Measurements from ENCODE around the gene TMEM242.
"Not testable (repeated sequence)": the region's sequence is repeated elsewhere in the genome, so short reads cannot be mapped to it uniquely, and the experiment has no call there.

The TMEM242 gene

GRCh38 chr6:157323966-157324300 lies 614 bp upstream of the TMEM242 start:
- peak; percentile 67 for DNase-seq (ENCODE audit: low spot score)

- DNase-seq (ENCODE audit: low spot score): no peak
Measured at GRCh38 chr6:157322792-157323254, 496 bp downstream of the TMEM242 start.

DNA sequence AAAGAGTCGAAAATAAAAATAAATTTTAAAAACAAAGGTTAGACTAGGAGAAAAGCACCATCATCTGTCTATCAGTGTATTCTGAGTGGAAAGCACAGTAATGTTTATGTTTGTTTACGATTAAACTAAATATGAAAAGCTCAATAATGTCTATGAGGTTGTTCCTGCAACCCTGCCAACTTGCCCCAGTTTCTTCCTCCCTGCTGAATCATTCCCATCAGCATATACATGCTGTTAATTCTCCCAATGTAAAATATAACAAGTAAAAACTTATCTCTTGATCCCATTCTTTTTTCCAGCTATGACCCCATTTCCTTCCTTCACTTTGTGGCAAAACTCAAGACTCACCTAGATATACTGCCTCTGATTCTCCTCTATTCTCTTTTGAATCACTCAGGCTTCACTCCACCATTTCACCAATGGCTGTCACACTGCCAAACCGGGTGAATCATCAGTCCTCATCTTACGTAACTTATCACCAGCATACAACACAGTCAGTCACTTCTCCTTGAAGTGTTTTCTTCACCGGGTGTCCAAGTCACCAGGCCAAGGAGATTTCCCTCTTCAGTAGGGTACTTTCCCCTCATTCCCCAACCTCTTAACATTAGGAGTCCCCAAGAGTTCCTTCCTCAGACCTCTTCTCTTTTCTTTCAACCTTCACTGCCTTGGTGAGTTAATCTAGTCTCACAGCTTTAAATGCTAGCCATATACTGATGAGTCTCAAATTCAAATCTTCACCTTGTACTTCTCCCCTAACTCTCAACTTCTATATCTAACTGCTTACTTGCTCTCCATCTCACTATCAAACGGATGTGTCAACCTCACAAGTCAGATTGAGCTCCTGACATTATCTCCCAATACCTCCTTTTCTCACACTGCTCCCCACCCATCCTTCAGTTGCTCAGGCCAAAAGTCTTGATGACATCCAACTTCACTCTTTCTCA lies 6.2 kb downstream of the TMEM242 start:
- peak; percentile 32 for DNase-seq (ENCODE audit: low spot score)

- peak; percentile 75 for DNase-seq (ENCODE audit: low spot score)
Measured at GRCh38 chr6:157314705-157315321, 8.5 kb downstream of the TMEM242 start.

GRCh38 chr6:157313531-157314467 lies 9.5 kb downstream of the TMEM242 start:
- no peak for DNase-seq (ENCODE audit: low spot score)

DNA sequence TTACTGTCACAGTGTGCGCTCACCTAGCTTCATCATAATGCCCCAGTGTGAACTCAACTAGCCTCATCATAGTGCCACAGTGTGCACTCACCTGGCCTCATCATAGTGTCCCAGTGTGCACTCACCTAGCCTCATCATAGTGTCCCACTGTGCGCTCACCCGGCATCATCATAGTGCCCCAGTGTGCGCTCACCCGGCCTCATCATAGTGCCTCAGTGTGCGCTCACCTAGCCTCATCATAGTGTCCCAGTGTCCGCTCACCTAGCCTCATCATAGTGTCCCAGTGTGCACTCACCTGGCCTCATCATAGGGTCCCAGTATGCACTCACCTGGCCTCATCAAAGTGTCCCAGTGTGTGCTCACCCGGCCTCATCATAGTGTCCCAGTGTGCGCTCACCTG lies 10.6 kb downstream of the TMEM242 start:
- DNase-seq (ENCODE audit: low spot score): no peak

DNA sequence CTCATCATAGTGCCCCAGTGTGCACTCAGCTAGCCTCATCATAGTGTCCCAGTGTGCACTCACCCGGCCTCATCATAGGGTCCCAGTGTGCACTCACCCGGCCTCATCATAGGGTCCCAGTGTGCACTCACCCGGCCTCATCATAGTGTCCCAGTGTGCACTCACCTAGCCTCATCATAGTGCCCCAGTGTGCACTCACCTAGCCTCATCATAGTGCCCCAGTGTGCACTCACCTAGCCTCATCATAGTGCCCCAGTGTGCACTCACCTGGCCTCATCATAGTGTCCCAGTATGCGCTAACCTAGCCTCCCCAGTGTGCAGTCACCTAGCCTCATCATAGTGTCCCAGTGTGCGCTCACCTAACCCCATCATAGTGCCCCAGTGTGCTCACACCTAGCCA lies 12.6 kb downstream of the TMEM242 start:
- DNase-seq (ENCODE audit: low spot score): not testable (repeated sequence)

DNA sequence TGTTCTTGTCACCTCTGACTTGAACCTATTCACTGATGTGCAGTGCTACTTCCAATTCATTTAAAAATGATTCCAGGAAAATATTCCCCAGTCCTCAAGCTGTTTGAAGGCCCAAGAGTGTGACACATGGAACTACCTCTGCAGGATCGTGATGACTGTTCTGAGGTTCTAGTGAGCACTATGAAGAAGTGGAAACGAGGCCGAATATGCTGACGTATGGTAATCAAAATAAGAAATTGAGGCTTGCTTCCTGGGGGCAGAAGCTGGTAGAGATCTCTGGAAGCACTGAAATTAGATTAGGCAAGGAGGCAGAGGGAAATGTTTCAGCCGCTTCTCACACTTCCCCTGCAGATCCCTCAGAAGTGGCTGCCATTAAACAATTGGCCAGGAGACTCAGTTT lies 15.7 kb downstream of the TMEM242 start:
- no peak for DNase-seq (ENCODE audit: low spot score)

GRCh38 chr6:157305670-157306653 lies 17.4 kb downstream of the TMEM242 start:
- no peak for DNase-seq (ENCODE audit: low spot score)

DNA sequence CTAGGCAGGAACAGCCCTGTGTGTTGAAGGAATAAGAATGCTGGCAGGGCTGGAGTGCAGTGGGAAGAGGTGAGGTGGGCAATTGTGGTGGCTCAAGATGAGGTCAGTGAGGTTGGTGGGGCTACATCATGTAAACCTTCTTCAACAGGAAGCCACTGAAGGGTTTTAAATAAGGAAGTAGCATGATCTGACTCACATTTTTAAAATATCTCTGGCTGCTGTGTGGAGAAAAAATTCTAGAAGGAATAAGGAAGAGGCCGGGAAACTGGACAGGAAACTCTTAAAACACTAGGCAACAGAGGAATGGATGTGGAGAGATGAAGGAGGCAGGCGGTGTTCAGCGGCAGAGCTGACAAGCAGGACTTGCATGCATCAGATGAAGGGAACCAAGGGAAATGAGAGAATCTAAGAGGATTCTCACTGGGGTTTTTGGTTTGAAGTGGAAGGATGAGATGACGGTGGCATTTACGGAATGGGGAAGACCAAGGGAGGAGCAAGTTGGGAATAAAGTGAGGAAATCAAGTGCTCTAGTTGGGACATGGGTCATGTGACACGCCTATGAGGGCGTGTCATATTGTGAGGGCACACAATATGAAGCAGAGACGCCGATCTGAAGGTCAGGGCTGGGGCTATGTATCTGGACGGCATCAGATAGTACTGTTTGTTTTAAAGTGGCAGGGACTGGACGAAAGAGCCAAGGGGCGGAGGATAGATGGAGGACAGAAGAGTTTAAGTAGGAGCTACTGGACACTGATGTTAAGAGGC lies 18.2 kb downstream of the TMEM242 start:
- no peak for DNase-seq (ENCODE audit: low spot score)

- DNase-seq (ENCODE audit: low spot score): no peak
Measured at GRCh38 chr6:157302736-157303135, 20.6 kb downstream of the TMEM242 start.

DNA sequence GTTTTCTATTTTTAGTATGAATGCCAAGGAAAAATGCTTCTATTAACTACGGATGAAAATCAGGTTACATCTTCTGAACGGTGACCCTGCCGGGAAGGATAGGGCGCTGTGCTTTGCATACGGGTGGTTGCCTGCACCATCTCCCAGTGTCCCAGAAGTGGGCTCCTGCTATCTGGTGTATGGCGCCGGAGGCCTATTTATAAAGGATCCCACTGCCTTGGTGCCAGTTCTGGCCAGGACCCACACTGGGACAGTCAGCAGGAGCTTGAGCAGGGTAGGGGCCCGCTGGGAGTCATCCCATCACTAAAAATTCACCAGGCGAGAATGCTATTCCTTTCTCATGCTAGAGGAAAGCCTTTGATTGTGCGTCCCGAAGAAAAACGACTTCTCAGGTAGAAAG lies 22.9 kb downstream of the TMEM242 start:
- DNase-seq (ENCODE audit: low spot score): no peak

- no peak for DNase-seq (ENCODE audit: low spot score)
Measured at GRCh38 chr6:157300006-157300405, 23.3 kb downstream of the TMEM242 start.

GRCh38 chr6:157298216-157298724 lies 25.0 kb downstream of the TMEM242 start:
- no peak for DNase-seq (ENCODE audit: low spot score)

- no peak for DNase-seq (ENCODE audit: low spot score)
Measured at GRCh38 chr6:157294654-157295053, 28.7 kb downstream of the TMEM242 start.

DNA sequence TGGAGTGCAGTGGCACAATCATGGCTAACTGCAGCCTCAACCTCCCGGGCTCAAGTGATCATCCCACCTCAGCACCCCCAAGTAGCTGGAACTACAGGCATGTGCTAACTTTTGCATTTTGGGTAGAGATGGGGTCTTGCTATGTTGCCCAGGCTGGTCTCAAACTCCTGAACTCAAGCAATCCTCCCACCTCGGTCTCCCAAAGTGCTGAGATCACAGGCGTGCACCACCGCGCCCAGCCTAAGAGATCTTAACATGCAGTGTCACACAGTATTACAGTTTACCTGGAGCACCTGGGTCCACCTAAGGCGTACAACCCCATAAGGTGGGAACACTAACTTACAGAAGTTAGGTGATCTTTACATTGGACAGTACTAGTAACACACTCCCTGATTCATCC lies 29.5 kb downstream of the TMEM242 start:
- DNase-seq (ENCODE audit: low spot score): no peak

- DNase-seq (ENCODE audit: low spot score): no peak
Measured at GRCh38 chr6:157292202-157292601, 31.1 kb downstream of the TMEM242 start.

DNA sequence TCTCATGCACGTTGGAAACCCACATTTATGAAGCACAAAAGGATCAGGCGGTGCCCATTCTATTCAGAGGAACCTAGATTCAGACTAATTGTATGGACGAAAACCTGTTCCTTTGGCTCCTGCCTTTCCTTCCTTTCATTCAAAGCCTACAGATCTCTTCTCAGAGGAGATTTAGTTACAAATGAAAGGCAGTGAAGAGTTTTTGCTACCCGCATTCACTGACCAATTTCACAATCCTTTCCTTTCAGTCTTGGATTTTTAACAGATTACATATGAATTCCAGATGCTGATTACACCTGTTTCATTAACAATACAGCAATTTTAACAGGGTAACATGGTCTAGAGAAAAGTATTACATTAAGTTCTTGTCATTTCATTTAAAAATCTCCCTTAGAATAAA lies 32.0 kb downstream of the TMEM242 start:
- no peak for DNase-seq (ENCODE audit: low spot score)

DNA sequence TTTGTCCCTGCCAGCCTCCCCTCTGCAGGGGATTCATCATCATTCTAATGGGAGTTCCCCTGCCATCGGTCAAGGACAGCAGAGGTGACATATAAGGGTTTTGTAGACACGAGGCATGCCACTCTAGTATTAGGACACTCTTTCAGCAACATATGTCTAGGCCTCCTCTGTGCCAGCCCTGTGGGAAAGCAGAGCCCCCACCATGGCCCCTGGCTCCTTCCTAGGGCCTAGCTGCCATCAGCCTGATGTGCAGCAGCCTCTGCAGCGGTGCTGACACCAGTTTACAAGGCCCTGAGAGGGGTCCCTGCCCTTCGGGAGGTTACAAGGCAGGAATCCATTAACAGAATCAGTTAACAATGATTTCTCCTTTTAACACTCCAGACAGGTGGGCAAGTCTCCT lies 32.5 kb downstream of the TMEM242 start:
- DNase-seq (ENCODE audit: low spot score): no peak

DNA sequence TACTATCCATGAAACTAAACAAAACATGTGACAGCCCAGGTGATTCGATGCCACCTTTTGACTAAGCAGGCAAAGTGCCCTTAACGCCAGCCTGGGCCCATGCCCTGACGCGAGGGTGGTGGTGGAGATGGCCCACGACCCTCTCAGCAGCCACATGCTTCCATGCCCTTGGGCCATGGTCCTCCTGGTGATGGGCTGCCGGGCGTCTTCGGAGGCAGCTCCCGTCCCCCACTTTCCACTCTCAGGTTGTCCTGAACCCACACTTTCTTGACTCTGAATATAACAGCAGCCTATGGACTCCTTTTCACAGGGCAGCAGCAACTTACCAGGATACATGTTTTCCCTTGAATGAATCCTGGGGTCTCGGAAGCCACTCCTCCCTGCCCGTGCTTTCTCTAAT lies 33.6 kb downstream of the TMEM242 start:
- DNase-seq (ENCODE audit: low spot score): no peak

All from globus pallidus (tissue), 1 donor.